Left colon (tissue), 2 donors: ENCODE data around the gene TMEM30B. TPM values are rescaled to one million over a fixed set of nuclear protein-coding genes. Genes with fewer than 3 reads are reported as not detected.
"Not testable (repeated sequence)": the region's sequence is repeated elsewhere in the genome, so short reads cannot be mapped to it uniquely, and the experiment has no call there.

ENCODE experiments used
- ATAC-seq: fragments of 200-7000 bp; cut with Tn5 transposase; one replicate; pipeline ENCODE4 v1.9.1; 2020; ENCODE audit warnings: mild to moderate bottlenecking, moderate library complexity
- DNase-seq, 2 donors: peaks; one replicate each; pipeline ENCODE4 v3.0.0-alpha.2; 2020
- intact Hi-C, 2 donors: fragments of 100-400 bp; cut with DNase I in 1 of 2; cut with micrococcal nuclease in 1 of 2; formaldehyde crosslinking; loops; one replicate each; pipeline versions ENCODE4 v1.11.2 to v1.14.0; 2022; cut with DNase I, micrococcal nuclease
- long read RNA-seq: library from polyadenylated mRNA; unstranded; transcript quantifications from one replicate; pipeline ENCODE4 v2.0.0, GENCODE V29; 2021
- total RNA-seq, 2 donors: library from RNA; stranded (reverse); fragmentation: NEBNext Ultra II Directional; extraction: Animal tissue kit (Norgen Biotek cat#: 25700); gene quantifications; one replicate each; pipeline ENCODE4 v1.2.1, GENCODE V29; 2021
- donor health status: DM: no; HTN: no; CAD: no.
- donor health status: DM: yes; HTN: yes; CAD: no.

TMEM30B gene
- total RNA-seq: 10 to 100 TPM; 68.5 to 69.0 TPM
- long read RNA-seq, full-length matches to known transcripts: 558 of 558 reads
- long read RNA-seq, partial matches to known transcripts: 0 of 558 reads
- long read RNA-seq, other reads (novel, unspliced or antisense): 0 of 558 reads

GRCh38 chr14:61281186-61281947, at the start of gene TMEM30B:
TMEM30B (minus strand) TSS chr14:61281338; CDS start chr14:61281147, 191 bp downstream.
- ATAC-seq: peak; percentile 82
- DNase-seq: peak; percentile 89 to 94
- intact Hi-C loops: no loop called here

- intact Hi-C loops: no loop called here
- DNase-seq (no peak), ATAC-seq (no peak)
These were observed 49.4 kb upstream of the TMEM30B start for GRCh38 chr14:61330511-61330910.

- DNase-seq (no peak), ATAC-seq (no peak)
- intact Hi-C loops: no loop called here
These were observed 48.4 kb upstream of the TMEM30B start for GRCh38 chr14:61329478-61330051.

GRCh38 chr14:61328626-61329262, 47.6 kb upstream of the TMEM30B start:
- ATAC-seq: no peak
- no peak for DNase-seq
- intact Hi-C loops: no loop called here

GRCh38 chr14:61326847-61327246, 45.7 kb upstream of the TMEM30B start:
- DNase-seq (no peak), ATAC-seq (no peak)
- intact Hi-C loops: no loop called here

GRCh38 chr14:61326146-61326545, 45.0 kb upstream of the TMEM30B start:
- ATAC-seq (no peak), DNase-seq (no peak)
- intact Hi-C loops: no loop called here

- intact Hi-C loops: no loop called here
- DNase-seq (no peak), ATAC-seq (no peak)
These were observed 44.0 kb upstream of the TMEM30B start for GRCh38 chr14:61325166-61325565.

GRCh38 chr14:61323970-61324369, 42.8 kb upstream of the TMEM30B start:
- ATAC-seq: no peak
- DNase-seq: no peak
- intact Hi-C loops: no loop called here

GRCh38 chr14:61322799-61323290, 41.7 kb upstream of the TMEM30B start:
- ATAC-seq (peak; percentile 18), DNase-seq (no peak)
- intact Hi-C loops: no loop called here

- peak; percentile 67 to 75 for DNase-seq
- ATAC-seq: peak; percentile 74
- intact Hi-C loops: no loop called here
These were observed 41.1 kb upstream of the TMEM30B start for GRCh38 chr14:61322011-61322798.

GRCh38 chr14:61321385-61322010, 40.4 kb upstream of the TMEM30B start, which contains the start of gene PRKCH:
PRKCH (plus strand) TSS chr14:61321579; CDS start chr14:61322102, 523 bp downstream.
- DNase-seq (peak; percentile 77 to 82), ATAC-seq (peak; percentile 78)
- intact Hi-C loops: no loop called here

GRCh38 chr14:61320806-61321384, 39.8 kb upstream of the TMEM30B start:
- intact Hi-C loops: no loop called here
- ATAC-seq (peak; percentile 55), DNase-seq (peak in 1 of 2 donors; percentile 23)

- ATAC-seq, intact Hi-C loops, DNase-seq: not testable (repeated sequence)
These were observed 39.0 kb upstream of the TMEM30B start for GRCh38 chr14:61320170-61320569.

- intact Hi-C loops: no loop called here
- DNase-seq (no peak), ATAC-seq (no peak)
These were observed 38.6 kb upstream of the TMEM30B start for GRCh38 chr14:61319706-61320105.

GRCh38 chr14:61319086-61319485, 37.9 kb upstream of the TMEM30B start:
- intact Hi-C loops: no loop called here
- ATAC-seq (no peak), DNase-seq (no peak)

- ATAC-seq (no peak), DNase-seq (no peak)
- intact Hi-C loops: no loop called here
These were observed 34.2 kb upstream of the TMEM30B start for GRCh38 chr14:61315313-61315712.

GRCh38 chr14:61308701-61309100, 27.6 kb upstream of the TMEM30B start:
- intact Hi-C loops, DNase-seq, ATAC-seq: not testable (repeated sequence)

GRCh38 chr14:61308198-61308597, 27.1 kb upstream of the TMEM30B start:
- intact Hi-C loops: no loop called here
- DNase-seq (no peak), ATAC-seq (no peak)
